Endothelial cell of umbilical vein (primary cell): Measurements from ENCODE around the gene ADAM30.

Experiments
- EZH2 ChIP-seq: IDR thresholded peaks from 2 replicates; pipeline ENCODE4 v1.6.1; 2012; ENCODE audit warnings: borderline replicate concordance, low read depth, mild to moderate bottlenecking, moderate library complexity, low read length, inconsistent platforms; ENCODE audit not compliant: severe bottlenecking
- FOS ChIP-seq: IDR thresholded peaks from 2 replicates; pipeline ENCODE4 v1.6.1; 2011; ENCODE audit warnings: mild to moderate bottlenecking, low read length, moderate library complexity, borderline replicate concordance; ENCODE audit not compliant: insufficient read depth
- JUN ChIP-seq: IDR thresholded peaks from 2 replicates; pipeline ENCODE4 v1.6.1; 2011; ENCODE audit warnings: borderline replicate concordance, low read depth; ENCODE audit not compliant: insufficient read length, insufficient read depth
- POLR2A ChIP-seq: IDR thresholded peaks from 2 replicates; pipeline ENCODE4 v1.6.1; 2012; ENCODE audit warnings: low read depth, mild to moderate bottlenecking, control low read depth, low read length
- POLR2AphosphoS5 ChIP-seq: IDR thresholded peaks from 2 replicates; pipeline ENCODE4 v1.6.1; 2012; ENCODE audit warnings: low read depth, mild to moderate bottlenecking, control low read depth, low read length, moderate library complexity; ENCODE audit not compliant: insufficient read depth
- TF ChIP-seq, protein P1 (sequence below), 2 donors: IDR thresholded peaks; 1 replicate in 1 of 2; 2 replicates in 1 of 2; pipeline ENCODE4 v1.5.1; 2011; ENCODE audit warnings: low read length in 2 of 2, mild to moderate bottlenecking in 2 of 2, moderate library complexity in 2 of 2, control low read depth in 1 of 2, inconsistent platforms in 1 of 2, low read depth in 1 of 2; ENCODE audit not compliant: insufficient read depth in 1 of 2; ENCODE audit errors: extremely low read depth in 1 of 2

DNA sequence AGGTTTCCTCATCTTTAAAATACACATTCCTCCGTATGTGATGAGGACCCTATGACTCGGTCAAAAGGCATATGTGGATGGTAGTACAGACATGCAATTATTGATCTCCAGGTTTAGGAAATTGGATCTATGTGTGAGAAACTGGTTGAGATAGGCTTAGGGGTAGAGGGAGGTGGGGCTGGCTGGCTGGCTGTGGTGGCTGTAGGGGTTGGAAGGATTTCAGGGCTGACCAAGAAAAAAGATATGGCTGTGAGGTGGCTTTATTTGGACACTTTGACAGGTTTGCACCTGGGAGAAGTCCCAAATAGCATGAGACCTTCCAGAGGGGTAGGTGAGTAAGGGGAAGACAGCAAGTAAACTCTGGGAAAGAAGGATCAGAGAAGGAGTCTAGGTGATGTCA, 39.6 kb upstream of the ADAM30 start:
- TF ChIP-seq, protein P1, sequence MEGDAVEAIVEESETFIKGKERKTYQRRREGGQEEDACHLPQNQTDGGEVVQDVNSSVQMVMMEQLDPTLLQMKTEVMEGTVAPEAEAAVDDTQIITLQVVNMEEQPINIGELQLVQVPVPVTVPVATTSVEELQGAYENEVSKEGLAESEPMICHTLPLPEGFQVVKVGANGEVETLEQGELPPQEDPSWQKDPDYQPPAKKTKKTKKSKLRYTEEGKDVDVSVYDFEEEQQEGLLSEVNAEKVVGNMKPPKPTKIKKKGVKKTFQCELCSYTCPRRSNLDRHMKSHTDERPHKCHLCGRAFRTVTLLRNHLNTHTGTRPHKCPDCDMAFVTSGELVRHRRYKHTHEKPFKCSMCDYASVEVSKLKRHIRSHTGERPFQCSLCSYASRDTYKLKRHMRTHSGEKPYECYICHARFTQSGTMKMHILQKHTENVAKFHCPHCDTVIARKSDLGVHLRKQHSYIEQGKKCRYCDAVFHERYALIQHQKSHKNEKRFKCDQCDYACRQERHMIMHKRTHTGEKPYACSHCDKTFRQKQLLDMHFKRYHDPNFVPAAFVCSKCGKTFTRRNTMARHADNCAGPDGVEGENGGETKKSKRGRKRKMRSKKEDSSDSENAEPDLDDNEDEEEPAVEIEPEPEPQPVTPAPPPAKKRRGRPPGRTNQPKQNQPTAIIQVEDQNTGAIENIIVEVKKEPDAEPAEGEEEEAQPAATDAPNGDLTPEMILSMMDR (IDR thresholded peaks at IDR 0.05; ENCODE audit: extremely low read depth in 1 of 2, insufficient read depth in 1 of 2, low read depth in 1 of 2, low read length in 2 of 2) = no peak
- TF ChIP-seq POLR2AphosphoS5 = no peak
- TF ChIP-seq JUN = no peak
- no peak for TF ChIP-seq EZH2
- no peak for TF ChIP-seq FOS
- no peak for TF ChIP-seq POLR2A
